ENCODE data around the gene ITK.

The ITK gene

DNA sequence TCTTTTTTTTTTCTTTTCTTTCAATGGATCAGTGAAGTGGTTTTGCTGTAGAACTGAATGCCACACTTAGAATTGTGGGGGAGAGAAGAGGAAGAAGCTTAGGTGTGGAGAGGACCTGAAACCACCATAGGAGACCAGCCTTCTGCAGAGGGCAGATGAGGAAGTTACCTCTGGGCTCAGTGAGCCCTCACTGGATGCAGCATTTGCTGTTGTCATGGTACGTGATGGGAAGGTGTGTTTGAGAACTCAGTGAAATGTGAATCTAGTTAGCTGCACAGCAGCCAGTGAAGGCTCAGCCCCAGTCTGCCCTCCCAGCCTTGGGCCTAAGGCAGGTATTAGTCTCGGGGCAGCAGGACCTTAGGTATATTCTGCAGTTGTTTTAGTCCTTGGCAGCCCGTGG, 102.8 kb downstream of the ITK start:
- DNase-seq (ENCODE audit: low read depth), result no peak

GRCh38 chr5:157284458-157285212, 104.0 kb downstream of the ITK start:
- no peak for DNase-seq (ENCODE audit: low read depth)

GRCh38 chr5:157285310-157286035, 104.8 kb downstream of the ITK start:
- no peak for DNase-seq (ENCODE audit: low read depth)

GRCh38 chr5:157286761-157287211, 106.1 kb downstream of the ITK start:
- DNase-seq (ENCODE audit: low read depth), result no peak

- no peak for DNase-seq (ENCODE audit: low read depth)
Measured at GRCh38 chr5:157288405-157289163, 107.9 kb downstream of the ITK start.

DNA sequence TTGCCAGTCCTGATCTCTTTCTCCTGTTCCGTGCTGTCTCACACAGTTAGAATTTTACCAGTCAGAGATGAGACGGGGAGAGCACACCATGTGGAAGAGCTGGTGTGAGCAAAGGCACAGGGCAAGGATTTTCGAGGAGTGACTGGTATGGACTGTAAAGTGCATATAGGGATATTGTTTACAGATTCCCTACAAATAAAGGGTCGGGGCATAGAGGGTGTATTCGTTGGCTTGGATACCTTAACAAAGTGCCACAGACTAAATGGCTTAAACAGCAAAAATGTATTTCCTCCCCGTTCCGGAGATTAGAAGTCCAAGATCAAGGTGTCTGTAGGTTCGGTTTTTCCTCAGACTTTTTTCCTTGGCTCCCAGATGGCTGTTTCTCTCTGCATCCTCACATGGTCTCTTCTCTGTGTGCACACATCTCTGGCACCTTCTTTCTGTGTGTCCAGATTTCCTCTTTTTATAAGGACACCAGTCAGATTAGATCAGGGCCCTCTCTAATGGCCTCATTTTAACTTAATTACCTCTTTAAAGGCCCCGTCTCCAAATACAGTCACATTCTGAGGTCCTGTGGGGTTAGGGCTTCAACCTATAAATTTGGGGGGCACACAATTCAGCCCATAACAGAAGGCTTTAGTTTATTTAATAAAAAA, 108.7 kb downstream of the ITK start:
- DNase-seq (ENCODE audit: low read depth), result no peak

GRCh38 chr5:157290156-157290980, 109.7 kb downstream of the ITK start:
- DNase-seq (ENCODE audit: low read depth), result peak; percentile 45

GRCh38 chr5:157290981-157291711, 110.5 kb downstream of the ITK start:
- no peak for DNase-seq (ENCODE audit: low read depth)

GRCh38 chr5:157292599-157292998, 112.0 kb downstream of the ITK start:
- no peak for DNase-seq (ENCODE audit: low read depth)

GRCh38 chr5:157294407-157295091, 113.9 kb downstream of the ITK start:
- no peak for DNase-seq (ENCODE audit: low read depth)

- DNase-seq (ENCODE audit: low read depth), result no peak
Measured at GRCh38 chr5:157295247-157295646, 114.6 kb downstream of the ITK start.

- no peak for DNase-seq (ENCODE audit: low read depth)
Measured at GRCh38 chr5:157300564-157300963, 119.9 kb downstream of the ITK start.

GRCh38 chr5:157301066-157301465, 120.4 kb downstream of the ITK start:
- no peak for DNase-seq (ENCODE audit: low read depth)

DNA sequence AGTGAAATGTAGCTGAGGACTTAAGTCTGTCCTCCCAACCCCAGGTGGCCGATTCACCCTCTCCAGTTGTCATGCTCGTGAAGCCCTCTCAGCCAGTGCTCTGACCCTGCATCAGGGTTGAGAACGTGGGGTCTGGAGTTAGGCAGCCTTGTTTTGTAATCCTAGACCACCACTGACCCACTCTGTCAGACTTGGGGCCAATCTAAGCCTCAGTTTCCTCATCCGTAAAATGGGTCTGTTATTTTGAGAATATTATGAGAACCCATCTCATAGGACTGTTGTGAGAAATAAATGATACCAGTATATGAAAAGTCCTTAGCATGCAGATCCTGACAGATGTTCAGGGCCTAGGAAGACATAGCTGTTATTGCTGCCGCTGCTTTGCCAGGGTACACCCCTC, 122.4 kb downstream of the ITK start:
- no peak for DNase-seq (ENCODE audit: low read depth)

DNA sequence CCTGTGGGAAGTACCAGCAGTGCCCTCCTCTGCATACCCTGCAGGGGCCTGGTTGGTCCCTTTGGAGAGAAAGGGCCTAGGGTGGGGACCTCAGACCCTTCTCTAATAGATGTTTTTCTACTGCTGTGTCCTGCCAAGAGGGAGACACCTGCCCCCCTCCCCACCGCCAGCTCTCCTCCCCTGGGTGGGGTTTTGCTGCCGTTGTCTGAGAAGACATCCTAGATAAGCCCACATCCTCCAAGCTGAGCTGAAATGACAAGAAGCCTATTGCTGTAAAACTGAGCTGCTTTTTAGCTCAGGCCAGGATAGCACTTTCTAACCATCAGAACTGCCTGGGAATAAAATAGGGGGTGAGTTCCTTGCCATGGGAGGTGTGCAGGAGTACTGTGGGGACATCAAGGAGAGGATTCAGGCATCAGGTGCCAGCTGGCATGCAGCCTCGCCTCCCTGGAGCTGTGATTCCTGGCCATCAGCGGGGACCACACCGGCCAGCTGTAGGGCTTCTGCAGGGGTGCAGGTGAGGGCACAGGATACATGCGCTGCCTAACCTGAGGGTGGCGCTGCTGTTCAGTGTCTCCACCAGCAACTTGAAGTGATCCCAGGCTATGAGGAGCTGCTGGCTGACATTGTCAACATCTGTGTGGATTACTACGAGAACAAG, 123.2 kb downstream of the ITK start:
- DNase-seq (ENCODE audit: low read depth), result no peak
